H1 (cell line): ENCODE measurements around the gene CNTN6. TPM values are rescaled to one million over a fixed set of nuclear protein-coding genes. Genes with fewer than 3 reads are reported as not detected.

Experiments
- CTCF ChIA-PET: fragments of 300-600 bp; sonication (Branson Sonifier 250); formaldehyde crosslinking; loops from one replicate; lab custom pipeline; 2021; ENCODE audit not compliant: partially characterized antibody; lab: Charles Lee
- POLR2A ChIA-PET: fragments of 300-600 bp; sonication (Branson Sonifier 250); formaldehyde crosslinking; loops from one replicate; lab custom pipeline; 2021; ENCODE audit warnings: inconsistent platforms; ENCODE audit not compliant: partially characterized antibody; lab: Charles Lee
- DNase-seq, 2 experiments: peaks; one replicate each; pipeline versions ENCODE4 v3.0.0 to v3.0.0-alpha.2; 2010 to 2022; ENCODE audit warnings: low spot score in 2 of 2, low read depth in 1 of 2, mixed read lengths in 1 of 2
- FAIRE-seq: peaks from 2 replicates; lab custom pipeline; 2011; peaks lifted over from hg19 to GRCh38; lab: Jason Lieb, UNC
- H2AFZ ChIP-seq: 2 replicates; pipeline ENCODE4 v1.8.1; 2012; ENCODE audit warnings: low read length, inconsistent platforms
- H2AK5ac ChIP-seq: 2 replicates; pipeline ENCODE4 v1.6.1; 2013; ENCODE audit warnings: low read depth, low read length
- H2BK120ac ChIP-seq: replicated peaks from 2 replicates; pipeline ENCODE3; 2013; ENCODE audit warnings: low read depth, low read length, inconsistent platforms
- H2BK12ac ChIP-seq: 2 replicates; pipeline ENCODE4 v1.6.1; 2013; ENCODE audit warnings: low read depth, low read length
- H2BK15ac ChIP-seq: 2 replicates; pipeline ENCODE4 v1.6.1; 2013; ENCODE audit warnings: low read length
- H2BK20ac ChIP-seq: 2 replicates; pipeline ENCODE4 v1.6.1; 2013; ENCODE audit warnings: low read length
- H2BK5ac ChIP-seq: 2 replicates; pipeline ENCODE4 v1.6.1; 2013; ENCODE audit warnings: low read depth, low read length
- H3K14ac ChIP-seq: 2 replicates; pipeline ENCODE4 v1.6.1; 2013; ENCODE audit warnings: inconsistent platforms; ENCODE audit not compliant: insufficient read length
- H3K18ac ChIP-seq: 2 replicates; pipeline ENCODE4 v1.6.1; 2013; ENCODE audit warnings: low read length; ENCODE audit errors: extremely low read depth
- H3K23ac ChIP-seq: 2 replicates; pipeline ENCODE4 v1.6.1; 2013; ENCODE audit warnings: inconsistent platforms; ENCODE audit not compliant: insufficient read length
- H3K23me2 ChIP-seq: 2 replicates; pipeline ENCODE4 v1.6.1; 2013; ENCODE audit warnings: low read depth, low read length
- H3K27ac ChIP-seq: 2 replicates; pipeline ENCODE4 v1.6.1; 2011; ENCODE audit warnings: low read depth, low read length, inconsistent platforms
- H3K27me3 ChIP-seq, 4 experiments: replicated peaks in 1 of 4; 1 replicate in 1 of 4; 2 replicates in 3 of 4; pipeline versions ENCODE4 v1.6.1 to v1.8.1; 2011 to 2013; ENCODE audit warnings: low read length in 3 of 4, mild to moderate bottlenecking in 3 of 4, inconsistent platforms in 2 of 4, mixed read lengths in 2 of 4, moderate library complexity in 1 of 4; ENCODE audit not compliant: control insufficient read depth in 3 of 4, insufficient read depth in 3 of 4; ENCODE audit errors: extremely low read depth in 1 of 4
- H3K36me3 ChIP-seq, 4 experiments: 2 replicates each; pipeline versions ENCODE4 v1.6.1 to v1.8.1; 2011 to 2013; ENCODE audit warnings: mild to moderate bottlenecking in 4 of 4, low read length in 3 of 4, moderate library complexity in 2 of 4, control low read depth in 1 of 4, inconsistent platforms in 1 of 4; ENCODE audit not compliant: insufficient read depth in 4 of 4, control insufficient read depth in 2 of 4
- H3K4ac ChIP-seq: replicated peaks from 2 replicates; pipeline ENCODE3; 2013; ENCODE audit warnings: low read length, low read depth, mixed read lengths, inconsistent platforms; ENCODE audit not compliant: insufficient read length
- H3K4me1 ChIP-seq, 4 experiments: replicated peaks in 1 of 4; 1 replicate in 1 of 4; 2 replicates in 3 of 4; pipeline versions ENCODE4 v1.6.1 to v1.8.1; 2011 to 2013; ENCODE audit warnings: low read length in 3 of 4, inconsistent platforms in 2 of 4, mixed read lengths in 1 of 4; ENCODE audit not compliant: insufficient read depth in 4 of 4, control insufficient read depth in 3 of 4
- H3K4me2 ChIP-seq, 2 experiments: 2 replicates each; pipeline versions ENCODE4 v1.6.1 to v1.8.1; 2011 to 2013; ENCODE audit warnings: low read depth in 2 of 2, low read length in 2 of 2, control low read depth in 1 of 2, inconsistent platforms in 1 of 2, mild to moderate bottlenecking in 1 of 2; ENCODE audit not compliant: insufficient read depth in 1 of 2
- H3K4me3 ChIP-seq, 4 experiments: fragments of 200-600, 300-600 bp in 1 of 4; sonication (generic), shearing (Covaris generic), sonication (Bioruptor Twin) in 1 of 4; 2 replicates each; pipeline versions ENCODE4 v1.5.1 to v1.8.1; 2011 to 2016; ENCODE audit warnings: low read length in 4 of 4, low read depth in 3 of 4, control low read depth in 2 of 4, inconsistent platforms in 2 of 4, mild to moderate bottlenecking in 2 of 4, mixed read lengths in 1 of 4, moderate library complexity in 1 of 4; ENCODE audit not compliant: insufficient read depth in 2 of 4; ENCODE audit errors: extremely low read depth in 1 of 4
- H3K56ac ChIP-seq: replicated peaks from 2 replicates; pipeline ENCODE3; 2013; ENCODE audit warnings: low read depth, mild to moderate bottlenecking, mixed read lengths, low read length, inconsistent platforms; ENCODE audit not compliant: insufficient read length
- H3K79me1 ChIP-seq: 2 replicates; pipeline ENCODE4 v1.6.1; 2013; ENCODE audit warnings: low read depth, low read length, control low read depth
- H3K79me2 ChIP-seq, 2 experiments: 2 replicates each; pipeline versions ENCODE4 v1.6.1 to v1.8.1; 2012 to 2013; ENCODE audit warnings: low read length in 2 of 2, mild to moderate bottlenecking in 2 of 2, inconsistent platforms in 1 of 2; ENCODE audit not compliant: insufficient read depth in 2 of 2, control insufficient read depth in 1 of 2
- H3K9ac ChIP-seq, 4 experiments: replicated peaks in 1 of 4; 1 replicate in 1 of 4; 2 replicates in 3 of 4; pipeline versions ENCODE4 v1.6.1 to v1.8.1; 2011 to 2013; ENCODE audit warnings: low read depth in 3 of 4, low read length in 3 of 4, control low read depth in 2 of 4, mild to moderate bottlenecking in 2 of 4, moderate library complexity in 2 of 4, inconsistent platforms in 1 of 4; ENCODE audit errors: extremely low read depth in 1 of 4
- H3K9me3 ChIP-seq, 2 experiments: 2 replicates each; pipeline versions ENCODE4 v1.6.1 to v1.8.1; 2012 to 2013; ENCODE audit warnings: mild to moderate bottlenecking in 2 of 2, moderate library complexity in 2 of 2, control low read depth in 1 of 2, inconsistent platforms in 1 of 2, low read depth in 1 of 2, low read length in 1 of 2, mixed read lengths in 1 of 2; ENCODE audit not compliant: insufficient read depth in 2 of 2
- H4K20me1 ChIP-seq, 2 experiments: replicated peaks in 1 of 2; 2 replicates each; pipeline versions ENCODE3 to v1.8.1; 2011 to 2013; ENCODE audit warnings: inconsistent platforms in 2 of 2, low read length in 2 of 2, mild to moderate bottlenecking in 1 of 2; ENCODE audit not compliant: insufficient read depth in 2 of 2, control insufficient read depth in 1 of 2
- H4K5ac ChIP-seq: 2 replicates; pipeline ENCODE4 v1.6.1; 2013; ENCODE audit warnings: low read length, low read depth, mixed read lengths, inconsistent platforms; ENCODE audit not compliant: insufficient read length
- H4K8ac ChIP-seq: 2 replicates; pipeline ENCODE4 v1.8.0; 2013; ENCODE audit warnings: mild to moderate bottlenecking, moderate library complexity, low read length, inconsistent platforms; ENCODE audit not compliant: insufficient read depth; ENCODE audit errors: extremely low read depth
- H4K91ac ChIP-seq: replicated peaks from 2 replicates; pipeline ENCODE3; 2013; ENCODE audit warnings: low read length, mixed read lengths, inconsistent platforms; ENCODE audit not compliant: insufficient read length
- ATF3 ChIP-seq: IDR thresholded peaks from 2 replicates; pipeline ENCODE4 v1.6.1; 2011; ENCODE audit warnings: low read depth, mild to moderate bottlenecking, low read length; ENCODE audit not compliant: insufficient read depth
- BCL11A ChIP-seq, 2 experiments: IDR thresholded peaks; one replicate each; pipeline ENCODE4 v1.6.1; 2011; ENCODE audit warnings: low read depth in 2 of 2, low read length in 2 of 2, mild to moderate bottlenecking in 2 of 2
- CEBPB ChIP-seq: IDR thresholded peaks from 2 replicates; pipeline ENCODE4 v1.6.1; 2012; ENCODE audit warnings: low read depth, low read length
- CHD1 ChIP-seq: IDR thresholded peaks from 2 replicates; pipeline ENCODE4 v1.6.1; 2012; ENCODE audit warnings: low read depth, low read length, improper control_type of control experiment
- EP300 ChIP-seq, 2 experiments: IDR thresholded peaks; 1 replicate in 1 of 2; 2 replicates in 1 of 2; pipeline ENCODE4 v1.6.1; 2011 to 2012; ENCODE audit warnings: low read depth in 2 of 2, low read length in 2 of 2, mild to moderate bottlenecking in 2 of 2, borderline replicate concordance in 1 of 2, inconsistent platforms in 1 of 2, moderate library complexity in 1 of 2
- JUND ChIP-seq: IDR thresholded peaks from 2 replicates; pipeline ENCODE4 v1.6.1; 2011; ENCODE audit warnings: mild to moderate bottlenecking, improper control_type of control experiment, low read length
- KDM4A ChIP-seq: IDR thresholded peaks from one replicate; pipeline ENCODE4 v1.7.1; 2012; ENCODE audit warnings: low read depth, mild to moderate bottlenecking, moderate library complexity, low read length, inconsistent platforms; ENCODE audit not compliant: severe bottlenecking
- MAFK ChIP-seq: IDR thresholded peaks from 2 replicates; pipeline ENCODE4 v1.6.1; 2012; ENCODE audit warnings: low read depth, mild to moderate bottlenecking, improper control_type of control experiment, low read length
- POLR2AphosphoS5 ChIP-seq: IDR thresholded peaks from 2 replicates; pipeline ENCODE4 v1.6.1; 2011; ENCODE audit warnings: low read depth, low read length
- RNF2 ChIP-seq: fragments of 200-900, 300-1000 bp; sonication (generic); IDR thresholded peaks from 2 replicates; pipeline ENCODE4 v1.7.1; 2016; ENCODE audit warnings: borderline replicate concordance, low read depth, mild to moderate bottlenecking, antibody characterized with exemption, low read length; ENCODE audit not compliant: poor library complexity, severe bottlenecking; ENCODE audit errors: missing control alignments
- SIX5 ChIP-seq: IDR thresholded peaks from 2 replicates; pipeline ENCODE4 v1.6.1; 2011; ENCODE audit warnings: mild to moderate bottlenecking, low read depth, low read length
- TEAD4 ChIP-seq: IDR thresholded peaks from 2 replicates; pipeline ENCODE4 v1.6.1; 2012; ENCODE audit warnings: low read depth, low read length, inconsistent platforms, mixed read lengths
- WGBS, 2 experiments: shearing (Covaris generic) in 1 of 2; methylation state at CpG; one replicate each; pipeline versions ENCODE4 v1.1.6 to v1.1.7; 2013 to 2015; ENCODE audit warnings: low lambda C conversion rate in 2 of 2, mixed read lengths in 2 of 2, inconsistent platforms in 1 of 2, low coverage in 1 of 2, missing lambda C conversion rate in 1 of 2; ENCODE audit not compliant: insufficient replicate concordance in 2 of 2, insufficient coverage in 1 of 2, insufficient read length in 1 of 2; ENCODE audit errors: extremely low coverage in 1 of 2, missing lambda C conversion rate in 1 of 2; 5-methylcytosine and 5-hydroxymethylcytosine counted together
- polyA plus RNA-seq, 7 experiments: library from polyadenylated mRNA; depleted of rRNA in 3 of 7; stranded (reverse) in 5 of 7; unstranded in 2 of 7; fragments of >200 nt in 5 of 7; fragments of 200-250 nt in 2 of 7; gene quantifications; 1 replicate in 5 of 7; 2 replicates in 1 of 7; 4 replicates in 1 of 7; pipeline versions ENCODE4 v1.2.1 to v1.2.3, GENCODE V29; 2011 to 2013; ENCODE audit warnings: missing spikeins in 2 of 7, mixed read lengths in 2 of 7
- total RNA-seq: library from RNA; stranded (reverse); fragmentation: NEBNext Ultra II Directional; extraction: Animal tissue kit (Norgen Biotek cat#: 25700); gene quantifications from 2 replicates; pipeline ENCODE4 v1.2.1, GENCODE V29; 2021
- TF ChIP-seq, protein P1 (sequence below): IDR thresholded peaks from 2 replicates; pipeline ENCODE4 v1.6.1; 2012; ENCODE audit warnings: inconsistent platforms

CNTN6 gene
- total and polyA plus RNA-seq, 2 of the 8 experiments (the other 6 are each of a cell fraction or from before 2014, with no cell fraction given), result not detected

DNA sequence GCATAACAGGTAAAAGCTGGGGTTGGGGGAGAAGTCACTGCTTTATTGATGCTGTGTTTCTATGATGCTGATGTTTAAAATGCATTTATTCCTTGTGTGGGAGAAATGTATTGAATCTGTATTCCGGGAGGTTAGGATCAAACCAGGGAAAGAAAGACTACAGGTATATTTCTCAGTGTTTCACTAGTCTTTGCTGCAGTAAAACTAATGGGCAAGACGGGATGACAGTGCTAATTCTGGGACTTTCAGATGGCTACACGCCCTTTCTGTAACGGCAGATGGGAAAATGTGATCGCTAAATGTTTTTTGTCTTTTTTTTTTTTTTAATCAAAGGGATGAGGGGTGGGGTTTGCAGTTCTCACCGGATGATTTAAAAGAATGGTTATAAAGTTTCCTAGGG is 393 bp downstream of the CNTN6 start:
- no peak overlapping the region for H4K5ac ChIP-seq
- no peaks in the 10 kb centered on the region for H3K36me3 ChIP-seq
- ChIA-PET POLR2A (no interaction called here), CTCF (interaction anchor here (0.9 to 1.9 kb wide), 5 partner anchors 11 to 803 kb away, joined by 3 to 6 read pairs (median 3); no protein-coding TSS in a partner anchor)
- H3K4me3 ChIP-seq, result no peak overlapping the region
- no peak overlapping the region for H3K4me2 ChIP-seq
- H2BK120ac ChIP-seq, result no peak overlapping the region
- H3K79me1 ChIP-seq, result no peaks in the 10 kb centered on the region
- WGBS, 2 experiments, result 88% methylated on average over 6 of the region's 6 CpGs; no CpG with 5 or more reads in 1 of the 2 experiments
- H3K56ac ChIP-seq, result no peak overlapping the region
- H4K20me1 ChIP-seq, result no peaks in the 10 kb centered on the region
- H3K9me3 ChIP-seq, result no peaks in the 10 kb centered on the region
- FAIRE-seq, result no peak
- no peaks in the 10 kb centered on the region for H3K79me2 ChIP-seq
- no peak overlapping the region for H2BK12ac ChIP-seq
- H3K23ac ChIP-seq, result no peak overlapping the region
- H2BK15ac ChIP-seq, result no peak overlapping the region
- no peaks in the 10 kb centered on the region for H3K23me2 ChIP-seq
- H2AK5ac ChIP-seq, result no peak overlapping the region
- H2AFZ ChIP-seq, result peak overlapping the region; percentile 42; the same call in 1 of the 2 replicates
- H3K18ac ChIP-seq, result no peak overlapping the region
- H4K8ac ChIP-seq, result no peak overlapping the region
- H3K4me1 ChIP-seq, result peaks cover 0 to 5% (median 2%) of the 10 kb centered on the region in 4 experiments; a peak in 3 of 7 replicates
- no peak overlapping the region for H2BK20ac ChIP-seq
- no peak for DNase-seq
- H4K91ac ChIP-seq, result no peak overlapping the region
- no peak overlapping the region for H3K4ac ChIP-seq
- no peak overlapping the region for H3K27ac ChIP-seq
- H3K9ac ChIP-seq, result no peak overlapping the region
- no peaks in the 10 kb centered on the region for H3K27me3 ChIP-seq
- H3K14ac ChIP-seq, result no peak overlapping the region
- no peak overlapping the region for H2BK5ac ChIP-seq
- TF ChIP-seq MAFK (no peak), KDM4A (no peak), ATF3 (no peak), TEAD4 (no peak), JUND (no peak), RNF2 (no peak), EP300 (IDR thresholded peaks at IDR 0.05; ENCODE audit: borderline replicate concordance in 1 of 2, low read depth in 2 of 2, low read length in 2 of 2) (no peak), BCL11A (IDR thresholded peaks at IDR 0.05; ENCODE audit: low read depth in 2 of 2, low read length in 2 of 2) (no peak), POLR2AphosphoS5 (no peak), CEBPB (no peak), SIX5 (no peak), CHD1 (no peak)
- TF ChIP-seq, protein P1, sequence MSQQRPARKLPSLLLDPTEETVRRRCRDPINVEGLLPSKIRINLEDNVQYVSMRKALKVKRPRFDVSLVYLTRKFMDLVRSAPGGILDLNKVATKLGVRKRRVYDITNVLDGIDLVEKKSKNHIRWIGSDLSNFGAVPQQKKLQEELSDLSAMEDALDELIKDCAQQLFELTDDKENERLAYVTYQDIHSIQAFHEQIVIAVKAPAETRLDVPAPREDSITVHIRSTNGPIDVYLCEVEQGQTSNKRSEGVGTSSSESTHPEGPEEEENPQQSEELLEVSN, result no peak
